Right atrium auricular region (tissue), 2 donors: ENCODE measurements around the gene AGXT. TPM values are rescaled to one million over a fixed set of nuclear protein-coding genes. Genes with fewer than 3 reads are reported as not detected.

Experiments
- DNase-seq: peaks from one replicate; pipeline ENCODE4 v3.0.0-alpha.2; 2019; ENCODE audit warnings: low spot score
- H3K27ac ChIP-seq, 2 donors: fragments of 200-600 bp; sonication (generic); 1 replicate in 1 of 2; 2 replicates in 1 of 2; pipeline ENCODE4 v1.5.1; 2016 to 2019
- H3K27me3 ChIP-seq, 2 donors: fragments of 200-600 bp; sonication (generic); one replicate each; pipeline versions ENCODE4 v1.5.1 to v1.6.0; 2017 to 2019
- H3K36me3 ChIP-seq: fragments of 200-600 bp; sonication (generic); one replicate; pipeline ENCODE4 v1.5.1; 2016
- H3K4me1 ChIP-seq, 2 donors: fragments of 200-600 bp; sonication (generic); one replicate each; pipeline versions ENCODE4 v1.5.1 to v1.6.0; 2017 to 2019
- H3K4me3 ChIP-seq, 2 donors: fragments of 200-600 bp; sonication (generic); 1 replicate in 1 of 2; 2 replicates in 1 of 2; pipeline ENCODE4 v1.5.1; 2017 to 2019; ENCODE audit warnings: mild to moderate bottlenecking in 1 of 2, moderate library complexity in 1 of 2
- H3K9me3 ChIP-seq, 2 donors: fragments of 200-600 bp; sonication (generic); one replicate each; pipeline ENCODE4 v1.5.1; 2019
- CTCF ChIP-seq, 2 donors: fragments of 200-600 bp; sonication (generic); IDR thresholded peaks; one replicate each; pipeline ENCODE4 v1.5.1; 2019; ENCODE audit warnings: antibody characterized with exemption in 2 of 2
- total RNA-seq, 2 donors: library from RNA; depleted of rRNA; stranded (reverse); fragments of >200 nt; gene quantifications; one replicate each; pipeline ENCODE4 v1.1.0, GENCODE V29; 2016

AGXT gene
- total RNA-seq, 2 donors from 2014 or later: not detected

DNA sequence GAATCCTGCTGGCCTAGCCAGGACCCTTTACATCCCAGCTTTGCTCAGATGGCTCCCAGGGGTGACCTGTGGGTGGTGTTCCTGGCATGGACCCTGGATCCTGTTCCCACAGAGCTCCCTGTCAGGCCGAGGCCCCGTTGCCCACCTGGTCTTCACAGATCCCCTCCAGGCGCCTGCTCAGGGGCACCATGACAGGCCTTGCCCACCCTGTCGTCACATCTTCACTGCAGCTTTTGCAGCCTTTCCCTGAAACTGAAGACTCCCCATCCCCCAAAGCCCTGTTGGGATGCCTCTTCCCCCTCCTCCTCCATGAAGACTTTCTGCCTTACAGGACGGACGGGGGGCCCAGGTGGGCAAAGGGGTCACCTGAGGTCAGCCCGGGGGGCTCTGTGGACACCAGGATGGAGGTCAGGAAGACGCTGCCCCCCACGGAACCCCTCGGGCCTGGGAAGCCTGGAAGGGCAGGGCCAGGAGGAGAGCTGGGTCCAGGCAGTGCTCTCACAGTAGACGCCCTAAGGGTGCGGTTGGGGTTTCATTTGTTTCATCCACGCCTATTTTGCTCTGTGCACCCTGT, 35.6 kb upstream of the AGXT start:
- no peaks in the 10 kb centered on the region for H3K27me3 ChIP-seq
- no peaks in the 10 kb centered on the region for H3K36me3 ChIP-seq
- no peaks in the 10 kb centered on the region for H3K9me3 ChIP-seq
- no peak overlapping the region for H3K4me3 ChIP-seq
- H3K27ac ChIP-seq: no peak overlapping the region
- no peak for TF ChIP-seq CTCF (IDR thresholded peaks at IDR 0.05)
- peaks cover 0 to 16% of the 10 kb centered on the region in 2 donors for H3K4me1 ChIP-seq
- DNase-seq: no peak

DNA sequence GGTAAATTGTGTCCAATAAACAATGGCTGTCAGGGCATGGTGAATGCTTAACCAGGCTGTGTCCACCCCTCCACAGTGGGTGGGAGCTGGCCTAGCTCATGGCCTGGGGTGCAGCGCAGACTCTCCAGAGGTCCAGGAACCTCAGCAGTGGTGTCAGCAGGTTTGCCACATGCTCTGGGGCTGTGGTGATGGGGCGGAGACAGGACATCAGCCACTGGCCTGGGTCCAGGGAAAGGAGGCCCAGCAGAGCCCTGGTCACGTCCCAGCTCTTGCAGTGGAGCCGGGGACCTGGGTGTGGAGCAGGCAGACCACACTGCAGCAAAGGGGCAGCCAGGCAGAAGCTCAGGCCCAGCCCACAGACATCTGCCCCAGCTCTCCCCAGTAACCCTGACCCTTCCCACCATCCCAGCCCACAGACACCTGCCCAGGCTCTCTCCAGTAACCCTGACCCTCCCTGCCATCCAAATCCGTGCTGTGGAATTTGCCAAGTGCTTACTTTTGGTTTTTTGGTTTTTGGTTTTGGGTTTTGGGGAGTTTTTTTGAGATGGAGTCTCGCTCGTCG, 34.8 kb upstream of the AGXT start:
- Histone ChIP-seq H3K9me3 (no peaks in the 10 kb centered on the region), H3K27ac (no peak overlapping the region), H3K4me3 (no peak overlapping the region), H3K27me3 (no peaks in the 10 kb centered on the region), H3K4me1 (peaks cover 0 to 16% of the 10 kb centered on the region in 2 donors), H3K36me3 (no peaks in the 10 kb centered on the region)
- TF ChIP-seq CTCF (IDR thresholded peaks at IDR 0.05): no peak
- DNase-seq: no peak

DNA sequence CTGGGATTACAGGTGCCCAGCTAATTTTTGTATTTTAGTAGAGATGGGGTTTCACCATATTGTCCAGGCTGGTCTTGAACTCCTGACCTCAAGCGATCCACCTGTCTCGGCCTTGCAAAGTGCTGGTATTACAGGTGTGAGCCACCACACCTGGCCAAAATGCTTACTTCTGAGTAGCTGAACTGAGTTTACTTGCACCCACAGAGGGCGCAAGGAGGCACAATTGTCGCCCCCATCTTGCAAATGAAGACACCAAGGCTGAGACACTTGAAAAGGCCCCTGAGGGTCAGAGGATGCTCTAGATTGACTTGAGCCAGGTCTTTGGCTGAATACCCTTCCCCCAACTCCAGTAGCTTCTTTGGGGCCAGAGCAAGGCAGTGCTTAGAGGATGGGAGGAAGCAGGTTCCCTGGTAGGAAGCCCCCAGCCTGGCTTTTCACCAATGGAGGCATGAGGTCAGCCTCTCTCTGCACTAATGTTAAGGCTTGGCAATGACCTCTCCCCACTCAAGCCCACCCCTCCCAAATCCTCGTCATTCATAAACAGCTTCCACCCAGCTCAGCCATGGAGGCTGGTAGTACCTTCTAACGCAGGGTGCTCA, 34.1 kb upstream of the AGXT start:
- DNase-seq: no peak
- no peaks in the 10 kb centered on the region for H3K9me3 ChIP-seq
- TF ChIP-seq CTCF (IDR thresholded peaks at IDR 0.05): no peak

DNA sequence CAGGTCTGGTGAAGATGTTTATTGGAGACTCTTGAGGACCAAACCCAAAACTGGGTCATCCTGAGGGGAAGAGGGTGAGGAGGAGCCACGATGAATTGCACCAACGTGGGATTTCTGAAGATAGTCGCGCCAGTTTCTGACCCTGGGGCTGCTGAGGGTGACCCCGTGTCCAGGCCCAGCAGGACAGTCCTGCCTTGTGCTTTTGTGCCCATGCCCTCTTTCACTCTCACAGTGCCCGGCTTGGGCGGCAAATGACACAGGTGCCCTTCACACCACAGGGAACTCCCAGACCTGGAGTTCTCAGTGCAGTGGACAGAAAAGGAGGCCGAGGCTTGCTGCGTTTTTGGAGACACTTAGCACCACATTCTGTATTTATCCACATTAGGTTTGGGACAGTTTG, 33.1 kb upstream of the AGXT start:
- Histone ChIP-seq H3K27ac (no peak overlapping the region), H3K36me3 (no peaks in the 10 kb centered on the region), H3K4me1 (peaks cover 0 to 16% of the 10 kb centered on the region in 2 donors), H3K4me3 (no peak overlapping the region), H3K9me3 (no peaks in the 10 kb centered on the region), H3K27me3 (no peaks in the 10 kb centered on the region)
- no peak for DNase-seq
- TF ChIP-seq CTCF (IDR thresholded peaks at IDR 0.05): no peak

More for the DNA sequence above, 34.1 kb upstream of the AGXT start:
- no peaks in the 10 kb centered on the region for H3K36me3 ChIP-seq
- no peaks in the 10 kb centered on the region for H3K27me3 ChIP-seq
- H3K27ac ChIP-seq: no peak overlapping the region
- H3K4me3 ChIP-seq: no peak overlapping the region
- peaks cover 0 to 16% of the 10 kb centered on the region in 2 donors for H3K4me1 ChIP-seq

GRCh38 chr2:240836781-240837467, 31.7 kb upstream of the AGXT start:
- peak; percentile 67 for DNase-seq
- Histone ChIP-seq H3K4me3 (no peak overlapping the region), H3K27me3 (no peaks in the 10 kb centered on the region), H3K27ac (no peak overlapping the region), H3K9me3 (no peaks in the 10 kb centered on the region), H3K36me3 (no peaks in the 10 kb centered on the region), H3K4me1 (peaks cover 0 to 10% of the 10 kb centered on the region in 2 donors)
- TF ChIP-seq CTCF (IDR thresholded peaks at IDR 0.05): no peak
